SU-DHL-6 (cell line): ENCODE measurements around the gene PROSER3.
A peak's percentile ranks its signal among the peaks of the same experiment; 100 is the strongest.
"Not testable (repeated sequence)": the region's sequence is repeated elsewhere in the genome, so short reads cannot be mapped to it uniquely, and the experiment has no call there.

Experiments
- H2AFZ ChIP-seq: fragments of 200-600 bp; sonication (generic); 2 replicates; pipeline ENCODE4 v1.6.1; 2014; ENCODE audit warnings: low read depth, mild to moderate bottlenecking, moderate library complexity, mixed read lengths, antibody characterized with exemption, low read length; ENCODE audit not compliant: severe bottlenecking
- H3F3A ChIP-seq: fragments of 200-600 bp; shearing (Covaris generic); 2 replicates; pipeline ENCODE4 v1.6.0; 2016; ENCODE audit warnings: antibody characterized with exemption, mild to moderate bottlenecking; ENCODE audit not compliant: insufficient read depth
- H3K27ac ChIP-seq: fragments of 200-600 bp; sonication (generic); 2 replicates; pipeline ENCODE4 v1.5.1; 2016; ENCODE audit warnings: low read depth, mild to moderate bottlenecking, low read length, moderate library complexity, mixed read lengths
- H3K27me3 ChIP-seq: fragments of 200-600 bp; sonication (generic), shearing (Covaris generic); 2 replicates; pipeline ENCODE4 v1.6.0; 2014; ENCODE audit warnings: mild to moderate bottlenecking, low read length
- H3K36me3 ChIP-seq: fragments of 200-600 bp; sonication (generic); 2 replicates; pipeline ENCODE4 v1.6.1; 2014; ENCODE audit warnings: mild to moderate bottlenecking, low read length, mixed read lengths
- H3K4me2 ChIP-seq: fragments of 300-600, 200-600 bp; shearing (Covaris generic), sonication (generic); 2 replicates; pipeline ENCODE4 v1.6.0; 2014; ENCODE audit warnings: low read length, low read depth, mild to moderate bottlenecking; ENCODE audit not compliant: poor library complexity, severe bottlenecking
- H3K4me3 ChIP-seq: fragments of 200-600 bp; sonication (generic); 2 replicates; pipeline ENCODE4 v1.5.1; 2014; ENCODE audit warnings: antibody characterized with exemption, low read length, mild to moderate bottlenecking, mixed read lengths; ENCODE audit not compliant: insufficient read depth, poor library complexity, severe bottlenecking
- H3K79me2 ChIP-seq: fragments of 200-600 bp; sonication (generic); 2 replicates; pipeline ENCODE4 v1.6.1; 2014; ENCODE audit warnings: mild to moderate bottlenecking, low read length, moderate library complexity; ENCODE audit not compliant: insufficient read depth
- H3K9ac ChIP-seq: fragments of 200-600 bp; sonication (generic); 2 replicates; pipeline ENCODE4 v1.7.0; 2014; ENCODE audit warnings: mild to moderate bottlenecking, low read length
- H3K9me2 ChIP-seq: fragments of 200-600 bp; sonication (generic); replicated peaks from 2 replicates; pipeline ENCODE4 v1.6.1; 2014; ENCODE audit warnings: low read length; ENCODE audit not compliant: insufficient read depth
- H3K9me3 ChIP-seq: fragments of 200-600 bp; sonication (generic); 2 replicates; pipeline ENCODE4 v1.6.1; 2014; ENCODE audit warnings: low read length, mixed read lengths; ENCODE audit not compliant: insufficient read depth
- H4K20me1 ChIP-seq: fragments of 200-600 bp; sonication (generic); 2 replicates; pipeline ENCODE4 v1.6.1; 2014; ENCODE audit warnings: low read depth, mild to moderate bottlenecking, antibody characterized with exemption, low read length, moderate library complexity, mixed read lengths
- CTCF ChIP-seq: fragments of 200-600 bp; sonication (generic); IDR thresholded peaks from one replicate; pipeline ENCODE4 v1.5.1; 2017; ENCODE audit warnings: antibody characterized with exemption, mild to moderate bottlenecking, low read length, moderate library complexity; ENCODE audit not compliant: insufficient read depth, poor library complexity, severe bottlenecking
- EZH2phosphoT487 ChIP-seq: fragments of 200-600 bp; sonication (generic), shearing (Covaris generic); conservative IDR thresholded peaks from 2 replicates; pipeline ENCODE4 v1.6.1; 2018; ENCODE audit warnings: mild to moderate bottlenecking, antibody characterized with exemption, low read length, moderate library complexity, mixed read lengths

Gene PROSER3

GRCh38 chr19:35768082-35768421, 10.1 kb downstream of the PROSER3 start:
- H3K4me3 ChIP-seq: no peak overlapping the region
- TF ChIP-seq CTCF (no peak), EZH2phosphoT487 (no peak)
- no peak overlapping the region for H3K9ac ChIP-seq

GRCh38 chr19:35772362-35772761, 14.4 kb downstream of the PROSER3 start:
- not testable (repeated sequence) for H2AFZ ChIP-seq, H3K9me2 ChIP-seq, H3K36me3 ChIP-seq, H3K27me3 ChIP-seq, H3F3A ChIP-seq, H3K9ac ChIP-seq, H3K4me3 ChIP-seq, H3K79me2 ChIP-seq, H3K4me2 ChIP-seq, H3K27ac ChIP-seq, H4K20me1 ChIP-seq, H3K9me3 ChIP-seq

More at GRCh38 chr19:35768082-35768421, 10.1 kb downstream of the PROSER3 start:
- Histone ChIP-seq H3K4me2 (no peak overlapping the region), H3K9me2 (no peaks in the 10 kb centered on the region), H3F3A (0 out of 2 replicates have a peak, but pooled peaks cover 3% of the 10 kb centered on the region), H3K27ac (no peak overlapping the region), H3K27me3 (no peaks in the 10 kb centered on the region), H3K79me2 (no peaks in the 10 kb centered on the region), H2AFZ (no peak overlapping the region), H3K9me3 (no peaks in the 10 kb centered on the region), H4K20me1 (no peaks in the 10 kb centered on the region), H3K36me3 (no peaks in the 10 kb centered on the region)

GRCh38 chr19:35773020-35773806, 15.2 kb downstream of the PROSER3 start:
- Histone ChIP-seq H3K27me3 (no peaks in the 10 kb centered on the region), H3K27ac (no peak overlapping the region), H2AFZ (no peak overlapping the region), H3K4me3 (no peak overlapping the region), H3K9ac (no peak overlapping the region), H3K9me2 (no peaks in the 10 kb centered on the region), H3K36me3 (no peaks in the 10 kb centered on the region), H3K9me3 (no peaks in the 10 kb centered on the region), H4K20me1 (no peaks in the 10 kb centered on the region), H3F3A (peaks cover 3% of the 10 kb centered on the region; the same call in 1 of the 2 replicates), H3K79me2 (no peaks in the 10 kb centered on the region; the same call in 1 of the 2 replicates), H3K4me2 (no peak overlapping the region)
- TF ChIP-seq CTCF (no peak), EZH2phosphoT487 (no peak)

- peak overlapping the region; percentile 32 for H3K4me2 ChIP-seq
- TF ChIP-seq EZH2phosphoT487 (no peak), CTCF (no peak)
- no peak overlapping the region for H3K9ac ChIP-seq
- no peaks in the 10 kb centered on the region for H3K9me3 ChIP-seq
- H3K9me2 ChIP-seq: no peaks in the 10 kb centered on the region
- H3K36me3 ChIP-seq: no peaks in the 10 kb centered on the region
- H2AFZ ChIP-seq: peak overlapping the region; percentile 60
- peaks cover 3% of the 10 kb centered on the region; the same call in 1 of the 2 replicates for H3F3A ChIP-seq
- no peaks in the 10 kb centered on the region; the same call in 1 of the 2 replicates for H3K79me2 ChIP-seq
- H3K27ac ChIP-seq: no peak overlapping the region
- no peak overlapping the region for H3K4me3 ChIP-seq
- H3K27me3 ChIP-seq: no peaks in the 10 kb centered on the region
- H4K20me1 ChIP-seq: no peaks in the 10 kb centered on the region
Measured at GRCh38 chr19:35774274-35775045, 16.5 kb downstream of the PROSER3 start.
